Astrocyte (in vitro differentiated cells and primary cell): ENCODE results near the gene CACNA1C. TPM values are rescaled to one million over a fixed set of nuclear protein-coding genes. Genes with fewer than 3 reads are reported as not detected.

Experiments
- DNase-seq: peaks from one replicate; pipeline ENCODE4 v3.0.0-alpha.2; 2010; ENCODE audit warnings: low read depth
- FAIRE-seq: peaks from 2 replicates; lab custom pipeline; 2011; peaks lifted over from hg19 to GRCh38; lab: Jason Lieb, UNC
- H2AFZ ChIP-seq: 2 replicates; pipeline ENCODE4 v1.6.0; 2012; ENCODE audit warnings: low read depth, low read length, inconsistent platforms
- H3K27ac ChIP-seq: 2 replicates; pipeline ENCODE4 v1.5.1; 2011; ENCODE audit warnings: low read depth, low read length, inconsistent platforms
- H3K27me3 ChIP-seq: 2 replicates; pipeline ENCODE4 v1.6.0; 2011; ENCODE audit warnings: low read length, inconsistent platforms; ENCODE audit not compliant: insufficient read depth
- H3K36me3 ChIP-seq: 2 replicates; pipeline ENCODE4 v1.5.1; 2011; ENCODE audit warnings: low read length, inconsistent platforms; ENCODE audit not compliant: insufficient read depth
- H3K4me1 ChIP-seq: 2 replicates; pipeline ENCODE4 v1.5.1; 2011; ENCODE audit warnings: low read length, inconsistent platforms; ENCODE audit not compliant: insufficient read depth
- H3K4me2 ChIP-seq: 2 replicates; pipeline ENCODE4 v1.6.0; 2012; ENCODE audit warnings: low read length, inconsistent platforms
- H3K4me3 ChIP-seq: 2 replicates; pipeline ENCODE4 v1.5.1; 2011; ENCODE audit warnings: low read depth, mild to moderate bottlenecking, low read length, inconsistent platforms; ENCODE audit not compliant: insufficient read depth
- H3K79me2 ChIP-seq: 2 replicates; pipeline ENCODE4 v1.6.0; 2012; ENCODE audit warnings: mild to moderate bottlenecking, low read length, inconsistent platforms; ENCODE audit not compliant: insufficient read depth
- H3K9ac ChIP-seq: 2 replicates; pipeline ENCODE4 v1.6.0; 2012; ENCODE audit warnings: mild to moderate bottlenecking, low read length, inconsistent platforms
- H3K9me3 ChIP-seq: 2 replicates; pipeline ENCODE4 v1.5.1; 2012; ENCODE audit warnings: low read depth, mild to moderate bottlenecking, low read length, inconsistent platforms; ENCODE audit not compliant: insufficient read depth
- H4K20me1 ChIP-seq: 2 replicates; pipeline ENCODE4 v1.6.0; 2012; ENCODE audit warnings: low read length, inconsistent platforms; ENCODE audit not compliant: insufficient read depth
- H3K27ac Mint-ChIP-seq: one replicate; pipeline ENCODE4 v1.8.0; 2021; ENCODE audit warnings: mild to moderate bottlenecking, mixed read lengths; ENCODE audit not compliant: unreplicated experiment
- H3K27me3 Mint-ChIP-seq: one replicate; pipeline ENCODE4 v1.8.0; 2021; ENCODE audit warnings: low read depth, mixed read lengths; ENCODE audit not compliant: unreplicated experiment
- H3K36me3 Mint-ChIP-seq: one replicate; pipeline ENCODE4 v1.8.0; 2021; ENCODE audit warnings: low read depth, mixed read lengths; ENCODE audit not compliant: unreplicated experiment
- H3K4me1 Mint-ChIP-seq: one replicate; pipeline ENCODE4 v1.8.0; 2021; ENCODE audit warnings: low read depth, mixed read lengths; ENCODE audit not compliant: unreplicated experiment
- H3K4me3 Mint-ChIP-seq: one replicate; pipeline ENCODE4 v1.8.0; 2021; ENCODE audit warnings: mild to moderate bottlenecking, moderate library complexity, mixed read lengths; ENCODE audit not compliant: unreplicated experiment
- H3K9me3 Mint-ChIP-seq: one replicate; pipeline ENCODE4 v1.8.0; 2021; ENCODE audit warnings: mild to moderate bottlenecking, mixed read lengths; ENCODE audit not compliant: unreplicated experiment
- CTCF ChIP-seq: IDR thresholded peaks from 2 replicates; pipeline ENCODE4 v1.5.1; 2011; ENCODE audit warnings: low read depth, mild to moderate bottlenecking, inconsistent platforms, low read length, moderate library complexity; ENCODE audit not compliant: insufficient read depth
- EZH2 ChIP-seq: IDR thresholded peaks from 2 replicates; pipeline ENCODE4 v1.6.1; 2012; ENCODE audit warnings: mild to moderate bottlenecking, low read length, inconsistent platforms; ENCODE audit not compliant: insufficient read depth
- total RNA-seq: library from RNA; stranded (reverse); gene quantifications from 2 replicates; pipeline ENCODE4 v1.2.1, GENCODE V29; 2021

CACNA1C gene
- total RNA-seq, 1 donor from 2014 or later, result 2.1 TPM

GRCh38 chr12:2486796-2487195 lies 434.0 kb downstream of the CACNA1C start:
- peaks cover 13% of the 10 kb centered on the region for H3K27me3 ChIP-seq
- no peak overlapping the region for H3K4me3 ChIP-seq
- no peaks in the 10 kb centered on the region for H3K36me3 ChIP-seq
- peaks cover 4% of the 10 kb centered on the region for H3K4me1 Mint-ChIP-seq
- no peak overlapping the region for H3K4me2 ChIP-seq
- no peaks in the 10 kb centered on the region for H3K79me2 ChIP-seq
- no peak overlapping the region for H3K27ac ChIP-seq
- FAIRE-seq (no peak), DNase-seq (no peak)
- no peaks in the 10 kb centered on the region for H3K4me1 ChIP-seq
- TF ChIP-seq CTCF (no peak), EZH2 (no peak)
- H2AFZ ChIP-seq, result no peak overlapping the region
- no peak overlapping the region for H3K4me3 Mint-ChIP-seq
- H3K27ac Mint-ChIP-seq, result no peak overlapping the region
- H3K9me3 ChIP-seq, result peaks cover 2% of the 10 kb centered on the region
- peaks cover 11% of the 10 kb centered on the region for H3K27me3 Mint-ChIP-seq
- no peaks in the 10 kb centered on the region for H3K9me3 Mint-ChIP-seq
- no peak overlapping the region for H3K9ac ChIP-seq
- H3K36me3 Mint-ChIP-seq, result no peaks in the 10 kb centered on the region
- H4K20me1 ChIP-seq, result no peaks in the 10 kb centered on the region

GRCh38 chr12:2487278-2487677 lies 434.5 kb downstream of the CACNA1C start:
- Histone ChIP-seq H3K27ac (no peak overlapping the region), H3K36me3 (no peaks in the 10 kb centered on the region), H3K4me3 (no peak overlapping the region), H3K4me1 (no peaks in the 10 kb centered on the region), H4K20me1 (no peaks in the 10 kb centered on the region), H2AFZ (no peak overlapping the region), H3K4me2 (no peak overlapping the region), H3K27me3 (peaks cover 13% of the 10 kb centered on the region), H3K9me3 (peaks cover 2% of the 10 kb centered on the region), H3K79me2 (no peaks in the 10 kb centered on the region), H3K9ac (no peak overlapping the region)
- Mint-ChIP-seq H3K27ac (no peak overlapping the region), H3K27me3 (peaks cover 10% of the 10 kb centered on the region), H3K4me1 (peaks cover 4% of the 10 kb centered on the region), H3K4me3 (no peak overlapping the region), H3K36me3 (no peaks in the 10 kb centered on the region), H3K9me3 (no peaks in the 10 kb centered on the region)
- FAIRE-seq (no peak), DNase-seq (no peak)
- TF ChIP-seq CTCF (no peak), EZH2 (no peak)

GRCh38 chr12:2488131-2488530 lies 435.3 kb downstream of the CACNA1C start:
- peaks cover 2% of the 10 kb centered on the region for H3K9me3 ChIP-seq
- FAIRE-seq (no peak), DNase-seq (no peak)
- no peak overlapping the region for H3K4me3 ChIP-seq
- H4K20me1 ChIP-seq, result no peaks in the 10 kb centered on the region
- no peaks in the 10 kb centered on the region for H3K4me1 ChIP-seq
- H3K4me1 Mint-ChIP-seq, result peaks cover under 1% of the 10 kb centered on the region
- peaks cover 6% of the 10 kb centered on the region for H3K27me3 Mint-ChIP-seq
- H3K27ac ChIP-seq, result no peak overlapping the region
- H3K4me3 Mint-ChIP-seq, result no peak overlapping the region
- no peaks in the 10 kb centered on the region for H3K9me3 Mint-ChIP-seq
- no peak for TF ChIP-seq CTCF
- H3K27ac Mint-ChIP-seq, result no peak overlapping the region
- H3K27me3 ChIP-seq, result peaks cover 13% of the 10 kb centered on the region
- H3K9ac ChIP-seq, result no peak overlapping the region
- H3K36me3 ChIP-seq, result no peaks in the 10 kb centered on the region
- H2AFZ ChIP-seq, result no peak overlapping the region
- H3K79me2 ChIP-seq, result no peaks in the 10 kb centered on the region
- H3K4me2 ChIP-seq, result no peak overlapping the region
- H3K36me3 Mint-ChIP-seq, result no peaks in the 10 kb centered on the region
